Islet precursor cell (in vitro differentiated cells): Measurements from ENCODE around the gene ZDHHC11.
"Not testable (repeated sequence)": the region's sequence is repeated elsewhere in the genome, so short reads cannot be mapped to it uniquely, and the experiment has no call there.

Experiments
- DNase-seq: peaks from one replicate; pipeline ENCODE4 v3.0.0-alpha.2; 2018

The ZDHHC11 gene

GRCh38 chr5:856531-857425 lies 6.0 kb upstream of the ZDHHC11 start:
- no peak for DNase-seq

GRCh38 chr5:855771-856530 lies 5.2 kb upstream of the ZDHHC11 start:
- DNase-seq: peak; percentile 54

- DNase-seq: peak; percentile 43
Observed at GRCh38 chr5:854966-855743, 4.4 kb upstream of the ZDHHC11 start.

GRCh38 chr5:854217-854616 lies 3.4 kb upstream of the ZDHHC11 start:
- peak; percentile 47 for DNase-seq

- DNase-seq: peak; percentile 46
Observed at GRCh38 chr5:853416-854090, 2.8 kb upstream of the ZDHHC11 start.

- DNase-seq: peak; percentile 51
Observed at GRCh38 chr5:852431-853401, 1.9 kb upstream of the ZDHHC11 start.

- DNase-seq: no peak
Observed at GRCh38 chr5:852018-852417, 1.2 kb upstream of the ZDHHC11 start.

- DNase-seq: no peak
Observed at GRCh38 chr5:851553-851952, 767 bp upstream of the ZDHHC11 start.

GRCh38 chr5:851076-851475 lies 290 bp upstream of the ZDHHC11 start:
- DNase-seq: peak; percentile 44

- DNase-seq: peak; percentile 48
Observed at GRCh38 chr5:849651-850301, 1.0 kb downstream of the ZDHHC11 start.

GRCh38 chr5:848671-849111 lies 2.1 kb downstream of the ZDHHC11 start:
- peak; percentile 51 for DNase-seq

- DNase-seq: not testable (repeated sequence)
Observed at GRCh38 chr5:847736-848135, 3.0 kb downstream of the ZDHHC11 start.

- DNase-seq: not testable (repeated sequence)
Observed at GRCh38 chr5:847212-847611, 3.6 kb downstream of the ZDHHC11 start.

GRCh38 chr5:846602-847091 lies 4.1 kb downstream of the ZDHHC11 start:
- peak; percentile 47 for DNase-seq

- DNase-seq: not testable (repeated sequence)
Observed at GRCh38 chr5:845676-846601, 4.8 kb downstream of the ZDHHC11 start.

- DNase-seq: peak; percentile 52
Observed at GRCh38 chr5:845031-845675, 5.6 kb downstream of the ZDHHC11 start.

- peak; percentile 46 for DNase-seq
Observed at GRCh38 chr5:844426-844825, 6.4 kb downstream of the ZDHHC11 start.

GRCh38 chr5:843926-844325 lies 6.9 kb downstream of the ZDHHC11 start:
- DNase-seq: peak; percentile 60

- DNase-seq: not testable (repeated sequence)
Observed at GRCh38 chr5:843371-843770, 7.4 kb downstream of the ZDHHC11 start.
